OCI-LY1 (cell line): ENCODE data around the gene FDXACB1.

Experiments used
- H2AFZ ChIP-seq: fragments of 200-600 bp; sonication (generic), shearing (Covaris generic); 2 replicates; pipeline ENCODE4 v1.6.0; 2014; ENCODE audit warnings: antibody characterized with exemption, mild to moderate bottlenecking, low read length
- H3F3A ChIP-seq: fragments of 200-600 bp; sonication (generic), shearing (Covaris generic); 2 replicates; pipeline ENCODE4 v1.6.0; 2014; ENCODE audit warnings: mild to moderate bottlenecking, antibody characterized with exemption, low read length, moderate library complexity; ENCODE audit not compliant: insufficient read depth
- H3K27ac ChIP-seq: fragments of 200-600 bp; sonication (generic); 2 replicates; pipeline ENCODE4 v1.5.1; 2014; ENCODE audit warnings: low read length, mixed run types, mild to moderate bottlenecking, low read depth; ENCODE audit not compliant: poor library complexity, severe bottlenecking
- H3K27me3 ChIP-seq: fragments of 200-600 bp; sonication (generic); 2 replicates; pipeline ENCODE4 v1.6.0; 2014; ENCODE audit warnings: antibody characterized with exemption, mild to moderate bottlenecking, low read length, moderate library complexity; ENCODE audit not compliant: insufficient read depth
- H3K36me3 ChIP-seq: fragments of 200-600 bp; sonication (generic); 2 replicates; pipeline ENCODE4 v1.6.1; 2014; ENCODE audit warnings: mild to moderate bottlenecking, antibody characterized with exemption, low read length, moderate library complexity, mixed read lengths; ENCODE audit not compliant: insufficient read depth
- H3K4me1 ChIP-seq: fragments of 200-600 bp; sonication (generic); 2 replicates; pipeline ENCODE4 v1.5.1; 2014; ENCODE audit warnings: mild to moderate bottlenecking, low read length, moderate library complexity; ENCODE audit not compliant: insufficient read depth, severe bottlenecking
- H3K4me2 ChIP-seq: fragments of 200-600 bp; sonication (generic), shearing (Covaris generic); 2 replicates; pipeline ENCODE4 v1.6.1; 2014; ENCODE audit warnings: low read length
- H3K4me3 ChIP-seq: fragments of 200-600 bp; sonication (generic); 2 replicates; pipeline ENCODE4 v1.5.1; 2014; ENCODE audit warnings: low read length, low read depth, mild to moderate bottlenecking, mixed read lengths; ENCODE audit not compliant: poor library complexity, severe bottlenecking
- H3K79me2 ChIP-seq: fragments of 200-600 bp; shearing (Covaris generic); 2 replicates; pipeline ENCODE4 v1.6.1; 2016; ENCODE audit warnings: mixed run types, low read length, mixed read lengths; ENCODE audit not compliant: insufficient read depth
- H3K9ac ChIP-seq: fragments of 200-600 bp; sonication (generic), shearing (Covaris generic); 2 replicates; pipeline ENCODE4 v1.6.1; 2014; ENCODE audit warnings: mild to moderate bottlenecking, low read length, mixed read lengths
- H3K9me2 ChIP-seq: fragments of 200-600 bp; sonication (generic), shearing (Covaris generic); 2 replicates; pipeline ENCODE4 v1.6.1; 2014; ENCODE audit warnings: low read depth, mild to moderate bottlenecking, low read length, mixed read lengths
- H3K9me3 ChIP-seq: fragments of 200-600 bp; shearing (Covaris generic); 2 replicates; pipeline ENCODE4 v1.6.1; 2014; ENCODE audit warnings: low read length, mixed read lengths
- H4K20me1 ChIP-seq: fragments of 200-600 bp; sonication (generic), shearing (Covaris generic); 2 replicates; pipeline ENCODE4 v1.6.0; 2016; ENCODE audit warnings: mild to moderate bottlenecking, low read length; ENCODE audit not compliant: insufficient read depth
- EZH2 ChIP-seq: fragments of 200-600 bp; sonication (generic), shearing (Covaris generic); IDR thresholded peaks from 2 replicates; pipeline ENCODE4 v1.8.0; 2017; ENCODE audit warnings: borderline replicate concordance, mixed run types, mild to moderate bottlenecking, antibody characterized with exemption, low read length, moderate library complexity, mixed read lengths
- TF ChIP-seq, protein P1 (sequence below): fragments of 200-600 bp; sonication (generic), shearing (Covaris generic); IDR thresholded peaks from 2 replicates; pipeline ENCODE4 v1.5.1; 2017; ENCODE audit warnings: mild to moderate bottlenecking, antibody characterized with exemption, low read length, moderate library complexity, mixed read lengths

Gene FDXACB1

DNA sequence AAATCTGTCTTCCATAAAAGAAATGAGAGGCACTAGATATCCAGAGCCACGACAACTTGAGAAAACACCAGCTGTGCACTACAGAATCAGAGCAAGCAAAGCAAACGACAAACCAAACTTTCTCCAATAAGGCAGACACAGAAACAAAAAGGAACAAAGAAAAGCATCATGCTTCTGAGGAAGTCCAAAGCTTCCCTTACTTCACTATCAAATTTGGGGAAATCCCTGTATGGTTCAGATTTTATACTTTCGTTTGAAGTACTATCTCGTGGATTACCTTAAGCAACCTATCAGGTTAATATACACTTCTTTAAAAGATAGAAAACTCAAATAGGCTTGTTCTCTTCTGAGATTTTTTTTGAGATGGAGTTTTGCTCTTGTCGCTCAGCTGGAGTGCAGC lies 35.3 kb downstream of the FDXACB1 start:
- Histone ChIP-seq H3K9ac (no peak overlapping the region), H3K4me1 (no peaks in the 10 kb centered on the region), H3K9me3 (no peaks in the 10 kb centered on the region), H3K4me2 (no peak overlapping the region), H3F3A (no peaks in the 10 kb centered on the region), H3K27me3 (no peaks in the 10 kb centered on the region), H4K20me1 (no peaks in the 10 kb centered on the region), H3K79me2 (no peaks in the 10 kb centered on the region), H3K27ac (no peak overlapping the region), H3K4me3 (no peak overlapping the region), H3K9me2 (no peaks in the 10 kb centered on the region), H2AFZ (no peak overlapping the region), H3K36me3 (peaks cover 36% of the 10 kb centered on the region; the same call in 1 of the 2 replicates)
- no peak for TF ChIP-seq EZH2
- TF ChIP-seq, protein P1, sequence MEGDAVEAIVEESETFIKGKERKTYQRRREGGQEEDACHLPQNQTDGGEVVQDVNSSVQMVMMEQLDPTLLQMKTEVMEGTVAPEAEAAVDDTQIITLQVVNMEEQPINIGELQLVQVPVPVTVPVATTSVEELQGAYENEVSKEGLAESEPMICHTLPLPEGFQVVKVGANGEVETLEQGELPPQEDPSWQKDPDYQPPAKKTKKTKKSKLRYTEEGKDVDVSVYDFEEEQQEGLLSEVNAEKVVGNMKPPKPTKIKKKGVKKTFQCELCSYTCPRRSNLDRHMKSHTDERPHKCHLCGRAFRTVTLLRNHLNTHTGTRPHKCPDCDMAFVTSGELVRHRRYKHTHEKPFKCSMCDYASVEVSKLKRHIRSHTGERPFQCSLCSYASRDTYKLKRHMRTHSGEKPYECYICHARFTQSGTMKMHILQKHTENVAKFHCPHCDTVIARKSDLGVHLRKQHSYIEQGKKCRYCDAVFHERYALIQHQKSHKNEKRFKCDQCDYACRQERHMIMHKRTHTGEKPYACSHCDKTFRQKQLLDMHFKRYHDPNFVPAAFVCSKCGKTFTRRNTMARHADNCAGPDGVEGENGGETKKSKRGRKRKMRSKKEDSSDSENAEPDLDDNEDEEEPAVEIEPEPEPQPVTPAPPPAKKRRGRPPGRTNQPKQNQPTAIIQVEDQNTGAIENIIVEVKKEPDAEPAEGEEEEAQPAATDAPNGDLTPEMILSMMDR: no peak

DNA sequence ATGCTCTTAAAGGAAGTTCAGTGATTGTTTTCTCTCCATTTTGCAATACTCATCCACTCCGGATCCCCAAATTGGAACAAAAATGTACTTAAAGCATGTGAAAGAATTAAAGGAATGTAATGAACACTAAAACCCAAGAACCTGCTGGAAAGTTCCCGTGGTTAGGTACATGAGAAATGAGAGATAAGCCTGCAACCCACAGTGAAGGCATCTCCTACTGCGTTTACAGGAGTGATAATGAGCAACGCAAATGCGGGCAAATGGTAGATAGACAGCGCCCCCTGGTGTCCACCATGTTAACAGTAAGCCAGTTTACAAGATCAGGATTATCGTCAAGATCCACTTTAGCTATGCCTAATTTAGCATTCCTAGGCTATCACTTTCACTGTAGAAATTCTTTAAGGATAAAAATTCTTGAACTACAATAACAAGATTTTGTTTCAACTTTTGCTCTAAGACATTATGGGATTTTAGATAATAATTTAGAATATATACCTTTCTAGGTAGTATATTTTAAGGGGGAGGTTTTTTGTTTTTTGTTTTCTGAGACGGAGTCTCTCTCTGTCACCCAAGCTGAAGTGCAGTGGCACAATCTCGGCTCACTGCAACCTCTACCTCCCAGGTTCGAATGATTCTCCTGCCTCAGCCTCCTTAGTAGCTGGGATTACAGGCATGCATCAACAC lies 37.5 kb downstream of the FDXACB1 start:
- H3K4me1 ChIP-seq: no peaks in the 10 kb centered on the region
- TF ChIP-seq, protein P1: peak; percentile 99
- no peak for TF ChIP-seq EZH2
- no peaks in the 10 kb centered on the region for H3K9me2 ChIP-seq
- no peak overlapping the region for H3K9ac ChIP-seq
- no peaks in the 10 kb centered on the region for H3F3A ChIP-seq
- no peak overlapping the region for H3K27ac ChIP-seq
- H3K9me3 ChIP-seq: no peaks in the 10 kb centered on the region
- H3K27me3 ChIP-seq: no peaks in the 10 kb centered on the region
- no peaks in the 10 kb centered on the region for H3K79me2 ChIP-seq
- H3K36me3 ChIP-seq: peaks cover 35% of the 10 kb centered on the region; the same call in 1 of the 2 replicates
- no peak overlapping the region for H3K4me2 ChIP-seq
- no peak overlapping the region for H2AFZ ChIP-seq
- H3K4me3 ChIP-seq: no peak overlapping the region
- no peaks in the 10 kb centered on the region for H4K20me1 ChIP-seq

DNA sequence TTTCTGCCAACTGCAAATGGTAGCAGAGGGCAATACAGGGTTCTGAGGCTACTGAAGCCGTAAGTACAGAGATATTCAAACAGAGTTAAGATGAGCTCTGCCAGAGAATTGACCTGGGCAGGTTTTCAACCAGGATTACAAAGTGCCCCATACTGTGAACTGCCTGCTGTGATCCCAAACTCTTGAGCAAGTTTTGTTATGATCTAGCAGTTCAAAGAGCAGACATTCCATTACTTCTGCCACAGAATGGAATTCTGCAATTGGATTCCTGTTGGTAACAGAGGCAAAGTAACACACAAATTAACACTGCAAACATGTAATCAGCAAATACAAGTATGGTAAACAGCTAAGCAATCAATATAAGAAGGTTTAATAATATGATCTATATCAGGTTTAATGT lies 38.8 kb downstream of the FDXACB1 start:
- no peak overlapping the region for H3K4me2 ChIP-seq
- H3F3A ChIP-seq: no peaks in the 10 kb centered on the region
- H3K27ac ChIP-seq: no peak overlapping the region
- TF ChIP-seq, protein P1: no peak
- no peak for TF ChIP-seq EZH2
- no peaks in the 10 kb centered on the region for H3K27me3 ChIP-seq
- H3K79me2 ChIP-seq: no peaks in the 10 kb centered on the region
- H3K4me3 ChIP-seq: no peak overlapping the region
- H3K9ac ChIP-seq: no peak overlapping the region
- H3K9me2 ChIP-seq: no peaks in the 10 kb centered on the region
- peaks cover 47% of the 10 kb centered on the region; the same call in 1 of the 2 replicates for H3K36me3 ChIP-seq
- no peaks in the 10 kb centered on the region for H4K20me1 ChIP-seq
- no peaks in the 10 kb centered on the region for H3K9me3 ChIP-seq
- no peaks in the 10 kb centered on the region for H3K4me1 ChIP-seq
- H2AFZ ChIP-seq: no peak overlapping the region
